Measurements from ENCODE around the gene FIS1. TPM values are rescaled to one million over a fixed set of nuclear protein-coding genes. Genes with fewer than 3 reads are reported as not detected.

Gene FIS1
- total RNA-seq, 1 experiment from 2014 or later: 114 TPM

DNA sequence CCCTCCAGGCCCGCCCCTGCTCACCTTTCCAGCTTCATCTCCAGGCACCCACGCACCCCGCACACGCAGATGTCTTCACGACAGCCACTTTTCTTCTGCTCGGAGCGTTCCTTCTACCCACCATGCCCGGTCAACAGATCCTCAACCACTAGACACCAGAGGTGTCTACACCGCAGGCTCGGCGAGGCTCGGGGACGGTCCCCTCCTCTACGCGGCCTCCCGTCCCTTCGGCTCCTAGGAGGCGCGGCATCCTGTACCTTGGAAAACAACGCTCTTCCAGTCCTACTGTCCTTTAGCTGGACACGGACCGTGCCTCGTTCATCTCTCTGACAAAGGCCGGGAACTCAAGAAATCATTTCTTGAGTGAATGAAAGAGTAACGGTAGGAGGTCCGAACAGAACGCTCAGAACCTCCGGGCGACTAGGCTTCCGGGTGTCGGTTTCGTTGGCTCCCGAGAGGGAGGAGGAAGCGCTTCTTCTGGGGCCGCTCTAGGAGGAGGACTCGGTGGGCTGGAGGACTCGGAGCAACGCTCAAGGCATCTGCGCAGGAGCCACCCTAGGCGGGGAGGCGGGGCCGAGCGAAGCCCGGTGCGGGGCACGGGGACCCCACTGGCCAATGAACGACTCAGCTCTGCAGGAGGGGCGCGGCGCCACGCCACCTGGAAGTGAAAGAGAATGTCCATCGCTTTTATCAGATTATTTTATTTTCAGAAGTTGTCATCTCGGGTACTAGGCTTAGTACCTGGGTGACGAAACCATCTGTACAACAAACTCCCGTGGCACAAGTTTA lies 7.2 kb upstream of the FIS1 start:
- peaks cover 4 to 5% of the 10 kb centered on the region in 2 experiments for H3K36me3 ChIP-seq (ENCODE audit: control insufficient read depth in 1 of 2, insufficient read depth in 2 of 2, low read length in 2 of 2)
- intact Hi-C loops (cut with micrococcal nuclease): no loop called here
- no peaks in the 10 kb centered on the region for H4K20me1 ChIP-seq (ENCODE audit: insufficient read depth)
- ATAC-seq (peak; percentile 100), DNase-seq (ENCODE audit: low read depth, low spot score) (peak; percentile 97)
- BruUV-seq (replicated peaks): TSS peak; percentile 73
- no peaks in the 10 kb centered on the region for H3K9me2 ChIP-seq (ENCODE audit: insufficient read depth)
- H3K27me3 ChIP-seq (ENCODE audit: insufficient read depth, low read length): no peaks in the 10 kb centered on the region
- H3K9ac ChIP-seq (ENCODE audit: low read length): peak overlapping the region; percentile 84
- peak overlapping the region; percentile 97 to 99 for H3K4me3 ChIP-seq (replicated peaks in 1 of 2; ENCODE audit: low read depth in 1 of 2, low read length in 2 of 2)
- H3K4me1 ChIP-seq (ENCODE audit: control insufficient read depth in 1 of 2, insufficient read depth in 2 of 2, low read length in 2 of 2): peaks cover 0 to 16% of the 10 kb centered on the region in 2 experiments; a peak in 3 of 4 replicates
- RAD21 ChIA-PET (ENCODE audit: low non-redundant PET in 1 of 2, low total read pairs in 2 of 2, uncharacterized antibody in 2 of 2, unreplicated experiment in 2 of 2): no interaction called here
- H3K27ac ChIP-seq (ENCODE audit: low read depth, low read length): peak overlapping the region; percentile 59
- peak overlapping the region; percentile 29 for H2AFZ ChIP-seq (ENCODE audit: low read depth, low read length, poor library complexity, severe bottlenecking)
- POLR2A ChIA-PET: interaction anchor here (0.7 to 1.7 kb wide), 2 partner anchors 8 to 34 kb away, joined by 3 to 6 read pairs; partner anchors contain the start of genes PLOD3 and ZNHIT1
- no peaks in the 10 kb centered on the region for H3K9me3 ChIP-seq (ENCODE audit: control insufficient read depth in 1 of 2, insufficient read depth in 1 of 2, low read depth in 1 of 2, low read length in 2 of 2)
- H3K79me2 ChIP-seq (ENCODE audit: insufficient read depth, low read length): peaks cover 45% of the 10 kb centered on the region
- peak overlapping the region; percentile 82 for H3K4me2 ChIP-seq (ENCODE audit: low read length)
- CTCF ChIA-PET: interaction anchor here (1.0 to 1.3 kb wide), 4 partner anchors 8 to 108 kb away, joined by 4 to 7 read pairs (median 4); no protein-coding TSS in a partner anchor
- TF ChIP-seq CBX3 (IDR thresholded peaks at IDR 0.05; ENCODE audit: low read depth) (no peak), EGR1 (IDR thresholded peaks at IDR 0.05; ENCODE audit: low read depth) (no peak), SRF (IDR thresholded peaks at IDR 0.05; ENCODE audit: low read depth) (no peak), POLR2A (IDR thresholded peaks at IDR 0.05; ENCODE audit: borderline replicate concordance, extremely low read depth, insufficient read depth, insufficient read length) (peak; percentile 59), SP1 (IDR thresholded peaks at IDR 0.05; ENCODE audit: low read depth) (no peak), ZFX (IDR thresholded peaks at IDR 0.05) (peak; percentile 73; the same call in 1 of the 2 replicates), FOSL1 (IDR thresholded peaks at IDR 0.05; ENCODE audit: low read depth) (no peak), ELF1 (IDR thresholded peaks at IDR 0.05; ENCODE audit: borderline replicate concordance, low read depth) (no peak), POLR2AphosphoS5 (IDR thresholded peaks at IDR 0.05; ENCODE audit: low read depth, low read length) (peak; percentile 82), SIN3A (IDR thresholded peaks at IDR 0.05; ENCODE audit: low read depth) (no peak), EZH2phosphoT487 (IDR thresholded peaks at IDR 0.05; ENCODE audit: borderline replicate concordance) (no peak), YY1 (IDR thresholded peaks at IDR 0.05; ENCODE audit: extremely low read depth, insufficient replicate concordance, low read depth, low read length) (no peak), CEBPB (IDR thresholded peaks at IDR 0.05; ENCODE audit: low read depth) (no peak), EZH2 (IDR thresholded peaks at IDR 0.05) (no peak), RAD21 (IDR thresholded peaks at IDR 0.05; ENCODE audit: low read depth) (no peak)
- TF ChIP-seq, protein P1, sequence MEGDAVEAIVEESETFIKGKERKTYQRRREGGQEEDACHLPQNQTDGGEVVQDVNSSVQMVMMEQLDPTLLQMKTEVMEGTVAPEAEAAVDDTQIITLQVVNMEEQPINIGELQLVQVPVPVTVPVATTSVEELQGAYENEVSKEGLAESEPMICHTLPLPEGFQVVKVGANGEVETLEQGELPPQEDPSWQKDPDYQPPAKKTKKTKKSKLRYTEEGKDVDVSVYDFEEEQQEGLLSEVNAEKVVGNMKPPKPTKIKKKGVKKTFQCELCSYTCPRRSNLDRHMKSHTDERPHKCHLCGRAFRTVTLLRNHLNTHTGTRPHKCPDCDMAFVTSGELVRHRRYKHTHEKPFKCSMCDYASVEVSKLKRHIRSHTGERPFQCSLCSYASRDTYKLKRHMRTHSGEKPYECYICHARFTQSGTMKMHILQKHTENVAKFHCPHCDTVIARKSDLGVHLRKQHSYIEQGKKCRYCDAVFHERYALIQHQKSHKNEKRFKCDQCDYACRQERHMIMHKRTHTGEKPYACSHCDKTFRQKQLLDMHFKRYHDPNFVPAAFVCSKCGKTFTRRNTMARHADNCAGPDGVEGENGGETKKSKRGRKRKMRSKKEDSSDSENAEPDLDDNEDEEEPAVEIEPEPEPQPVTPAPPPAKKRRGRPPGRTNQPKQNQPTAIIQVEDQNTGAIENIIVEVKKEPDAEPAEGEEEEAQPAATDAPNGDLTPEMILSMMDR (IDR thresholded peaks at IDR 0.05 in 2 of 3, conservative IDR thresholded peaks at IDR 0.05 in 1 of 3; ENCODE audit: borderline replicate concordance in 1 of 3, insufficient read depth in 1 of 3, low read depth in 2 of 3, low read length in 2 of 3): no peak
- TF ChIP-seq, protein P2, sequence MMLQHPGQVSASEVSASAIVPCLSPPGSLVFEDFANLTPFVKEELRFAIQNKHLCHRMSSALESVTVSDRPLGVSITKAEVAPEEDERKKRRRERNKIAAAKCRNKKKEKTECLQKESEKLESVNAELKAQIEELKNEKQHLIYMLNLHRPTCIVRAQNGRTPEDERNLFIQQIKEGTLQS (IDR thresholded peaks at IDR 0.05): no peak
- TF ChIP-seq, protein P3, sequence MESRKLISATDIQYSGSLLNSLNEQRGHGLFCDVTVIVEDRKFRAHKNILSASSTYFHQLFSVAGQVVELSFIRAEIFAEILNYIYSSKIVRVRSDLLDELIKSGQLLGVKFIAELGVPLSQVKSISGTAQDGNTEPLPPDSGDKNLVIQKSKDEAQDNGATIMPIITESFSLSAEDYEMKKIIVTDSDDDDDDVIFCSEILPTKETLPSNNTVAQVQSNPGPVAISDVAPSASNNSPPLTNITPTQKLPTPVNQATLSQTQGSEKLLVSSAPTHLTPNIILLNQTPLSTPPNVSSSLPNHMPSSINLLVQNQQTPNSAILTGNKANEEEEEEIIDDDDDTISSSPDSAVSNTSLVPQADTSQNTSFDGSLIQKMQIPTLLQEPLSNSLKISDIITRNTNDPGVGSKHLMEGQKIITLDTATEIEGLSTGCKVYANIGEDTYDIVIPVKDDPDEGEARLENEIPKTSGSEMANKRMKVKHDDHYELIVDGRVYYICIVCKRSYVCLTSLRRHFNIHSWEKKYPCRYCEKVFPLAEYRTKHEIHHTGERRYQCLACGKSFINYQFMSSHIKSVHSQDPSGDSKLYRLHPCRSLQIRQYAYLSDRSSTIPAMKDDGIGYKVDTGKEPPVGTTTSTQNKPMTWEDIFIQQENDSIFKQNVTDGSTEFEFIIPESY (IDR thresholded peaks at IDR 0.05; ENCODE audit: extremely low read depth, insufficient replicate concordance, low read length): peak; percentile 27
- TF ChIP-seq, protein P4, sequence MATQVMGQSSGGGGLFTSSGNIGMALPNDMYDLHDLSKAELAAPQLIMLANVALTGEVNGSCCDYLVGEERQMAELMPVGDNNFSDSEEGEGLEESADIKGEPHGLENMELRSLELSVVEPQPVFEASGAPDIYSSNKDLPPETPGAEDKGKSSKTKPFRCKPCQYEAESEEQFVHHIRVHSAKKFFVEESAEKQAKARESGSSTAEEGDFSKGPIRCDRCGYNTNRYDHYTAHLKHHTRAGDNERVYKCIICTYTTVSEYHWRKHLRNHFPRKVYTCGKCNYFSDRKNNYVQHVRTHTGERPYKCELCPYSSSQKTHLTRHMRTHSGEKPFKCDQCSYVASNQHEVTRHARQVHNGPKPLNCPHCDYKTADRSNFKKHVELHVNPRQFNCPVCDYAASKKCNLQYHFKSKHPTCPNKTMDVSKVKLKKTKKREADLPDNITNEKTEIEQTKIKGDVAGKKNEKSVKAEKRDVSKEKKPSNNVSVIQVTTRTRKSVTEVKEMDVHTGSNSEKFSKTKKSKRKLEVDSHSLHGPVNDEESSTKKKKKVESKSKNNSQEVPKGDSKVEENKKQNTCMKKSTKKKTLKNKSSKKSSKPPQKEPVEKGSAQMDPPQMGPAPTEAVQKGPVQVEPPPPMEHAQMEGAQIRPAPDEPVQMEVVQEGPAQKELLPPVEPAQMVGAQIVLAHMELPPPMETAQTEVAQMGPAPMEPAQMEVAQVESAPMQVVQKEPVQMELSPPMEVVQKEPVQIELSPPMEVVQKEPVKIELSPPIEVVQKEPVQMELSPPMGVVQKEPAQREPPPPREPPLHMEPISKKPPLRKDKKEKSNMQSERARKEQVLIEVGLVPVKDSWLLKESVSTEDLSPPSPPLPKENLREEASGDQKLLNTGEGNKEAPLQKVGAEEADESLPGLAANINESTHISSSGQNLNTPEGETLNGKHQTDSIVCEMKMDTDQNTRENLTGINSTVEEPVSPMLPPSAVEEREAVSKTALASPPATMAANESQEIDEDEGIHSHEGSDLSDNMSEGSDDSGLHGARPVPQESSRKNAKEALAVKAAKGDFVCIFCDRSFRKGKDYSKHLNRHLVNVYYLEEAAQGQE (IDR thresholded peaks at IDR 0.05; ENCODE audit: low read depth): no peak
